ENCODE data around the gene MTCH2. TPM values are rescaled to one million over a fixed set of nuclear protein-coding genes. Genes with fewer than 3 reads are reported as not detected.

The MTCH2 gene
- total RNA-seq, 4 donors from 2014 or later = 31.1 to 60.9 (median 51.2) TPM

DNA sequence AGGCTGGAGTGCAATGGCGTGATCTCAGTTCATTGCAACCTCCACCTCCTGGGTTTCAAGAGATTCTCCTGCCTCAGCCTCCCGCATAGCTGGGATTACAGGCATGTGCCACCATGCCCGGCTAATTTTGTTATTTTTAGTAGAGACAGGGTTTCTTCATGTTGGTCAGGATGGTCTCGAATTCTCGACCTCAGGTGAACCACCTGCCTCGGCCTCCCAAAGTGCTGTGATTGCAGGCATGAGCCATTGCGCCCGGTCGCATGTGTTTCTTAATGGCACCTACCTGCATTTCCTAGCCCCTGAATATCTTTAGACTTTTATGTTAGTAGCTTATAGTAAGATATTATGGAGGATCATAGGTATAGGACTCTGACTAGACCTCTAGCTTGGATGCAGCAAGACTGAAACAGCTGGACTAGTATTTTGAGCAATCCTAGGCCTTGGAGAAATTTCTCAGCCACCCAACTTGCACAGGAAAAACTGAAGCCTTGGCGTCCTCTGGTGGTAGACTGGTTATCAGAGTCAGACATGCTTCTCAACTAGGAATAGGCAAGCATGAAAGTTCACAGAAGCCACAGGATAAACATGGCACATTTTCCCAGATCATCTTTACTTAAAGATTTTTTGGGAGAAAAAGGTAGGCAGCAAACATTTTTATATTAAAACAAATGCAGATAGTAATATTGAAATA, 25.5 kb downstream of the MTCH2 start:
- no peak for TF ChIP-seq POLR2AphosphoS5 (IDR thresholded peaks at IDR 0.05)
- TF ChIP-seq, protein P1, sequence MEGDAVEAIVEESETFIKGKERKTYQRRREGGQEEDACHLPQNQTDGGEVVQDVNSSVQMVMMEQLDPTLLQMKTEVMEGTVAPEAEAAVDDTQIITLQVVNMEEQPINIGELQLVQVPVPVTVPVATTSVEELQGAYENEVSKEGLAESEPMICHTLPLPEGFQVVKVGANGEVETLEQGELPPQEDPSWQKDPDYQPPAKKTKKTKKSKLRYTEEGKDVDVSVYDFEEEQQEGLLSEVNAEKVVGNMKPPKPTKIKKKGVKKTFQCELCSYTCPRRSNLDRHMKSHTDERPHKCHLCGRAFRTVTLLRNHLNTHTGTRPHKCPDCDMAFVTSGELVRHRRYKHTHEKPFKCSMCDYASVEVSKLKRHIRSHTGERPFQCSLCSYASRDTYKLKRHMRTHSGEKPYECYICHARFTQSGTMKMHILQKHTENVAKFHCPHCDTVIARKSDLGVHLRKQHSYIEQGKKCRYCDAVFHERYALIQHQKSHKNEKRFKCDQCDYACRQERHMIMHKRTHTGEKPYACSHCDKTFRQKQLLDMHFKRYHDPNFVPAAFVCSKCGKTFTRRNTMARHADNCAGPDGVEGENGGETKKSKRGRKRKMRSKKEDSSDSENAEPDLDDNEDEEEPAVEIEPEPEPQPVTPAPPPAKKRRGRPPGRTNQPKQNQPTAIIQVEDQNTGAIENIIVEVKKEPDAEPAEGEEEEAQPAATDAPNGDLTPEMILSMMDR (IDR thresholded peaks at IDR 0.05) = peak; percentile 39 to 53
- peaks cover 9% of the 10 kb centered on the region for H3K4me1 ChIP-seq
- no peak overlapping the region for H3K4me3 ChIP-seq
- no peaks in the 10 kb centered on the region for H3K27me3 ChIP-seq
- peak in 1 of 2 donors; percentile 59 for DNase-seq (ENCODE audit: low spot score in 2 of 2)
- H3K27ac ChIP-seq = no peak overlapping the region
- no peaks in the 10 kb centered on the region for H3K9me3 ChIP-seq
- 82% methylated on average over 10 of the region's 10 CpGs for WGBS
- H3K36me3 ChIP-seq = peaks cover 32% of the 10 kb centered on the region

DNA sequence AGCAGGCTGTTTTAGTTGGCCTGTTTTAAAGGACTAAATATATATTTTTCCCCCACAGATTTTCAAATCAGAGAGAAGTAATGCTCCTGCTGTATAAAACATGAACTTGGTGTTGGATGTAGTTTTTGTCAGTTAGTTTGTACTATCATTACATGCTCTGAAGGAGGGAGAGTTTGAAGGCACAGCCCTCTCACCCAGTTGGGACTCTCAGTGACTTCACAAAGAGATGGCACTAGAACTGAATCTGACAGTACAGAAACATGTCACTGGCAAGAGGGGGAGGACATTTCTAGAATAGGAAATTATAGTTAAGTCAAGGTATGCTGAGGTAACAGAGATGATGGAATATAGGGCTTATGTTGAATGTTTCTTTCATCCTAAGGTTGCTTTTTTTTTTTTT, 27.1 kb downstream of the MTCH2 start:
- no peak overlapping the region for H3K27ac ChIP-seq
- TF ChIP-seq, protein P1 (IDR thresholded peaks at IDR 0.05) = no peak
- TF ChIP-seq POLR2A (IDR thresholded peaks at IDR 0.05) (no peak), POLR2AphosphoS5 (IDR thresholded peaks at IDR 0.05) (no peak), EP300 (IDR thresholded peaks at IDR 0.05) (no peak)
- peaks cover 19% of the 10 kb centered on the region for H3K4me1 ChIP-seq
- no peak overlapping the region for H3K4me3 ChIP-seq
- H3K36me3 ChIP-seq = peaks cover 17% of the 10 kb centered on the region
- DNase-seq (ENCODE audit: low spot score in 2 of 2) = no peak
- no peaks in the 10 kb centered on the region for H3K9me3 ChIP-seq
- no peaks in the 10 kb centered on the region for H3K27me3 ChIP-seq

DNA sequence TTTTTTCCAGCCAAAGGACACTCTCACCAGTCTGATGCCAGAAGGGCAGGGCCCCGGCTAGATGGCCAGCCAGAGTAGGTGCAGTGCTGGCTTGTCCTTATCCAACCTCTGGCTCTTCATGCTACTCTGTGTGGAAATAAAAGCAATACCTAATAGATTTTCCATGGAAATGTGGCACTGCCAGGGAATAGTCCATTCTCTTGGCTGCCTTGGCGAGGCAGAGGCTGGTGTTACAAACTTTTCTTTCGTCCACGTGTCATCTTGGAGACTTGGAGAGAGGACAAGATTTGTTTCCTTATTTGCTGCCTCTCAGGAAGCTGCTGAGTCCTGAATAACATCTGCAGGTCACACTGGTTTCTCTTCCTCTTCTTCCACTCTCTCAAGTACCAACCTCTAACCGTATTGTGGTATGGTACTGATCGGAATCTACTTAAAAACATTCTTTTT, 31.0 kb downstream of the MTCH2 start:
- Histone ChIP-seq H3K4me3 (no peak overlapping the region), H3K36me3 (peaks cover 5% of the 10 kb centered on the region), H3K9me3 (no peaks in the 10 kb centered on the region), H3K27me3 (no peaks in the 10 kb centered on the region), H3K27ac (no peak overlapping the region), H3K4me1 (peaks cover 20% of the 10 kb centered on the region)
- TF ChIP-seq POLR2A (IDR thresholded peaks at IDR 0.05) = no peak
- TF ChIP-seq EP300 (IDR thresholded peaks at IDR 0.05) = no peak
- TF ChIP-seq, protein P1 (IDR thresholded peaks at IDR 0.05) = no peak
- TF ChIP-seq POLR2AphosphoS5 (IDR thresholded peaks at IDR 0.05) = no peak
- WGBS = 51% methylated on average over 6 of the region's 6 CpGs
- DNase-seq (ENCODE audit: low spot score in 2 of 2) = peak in 1 of 2 donors; percentile 32

DNA sequence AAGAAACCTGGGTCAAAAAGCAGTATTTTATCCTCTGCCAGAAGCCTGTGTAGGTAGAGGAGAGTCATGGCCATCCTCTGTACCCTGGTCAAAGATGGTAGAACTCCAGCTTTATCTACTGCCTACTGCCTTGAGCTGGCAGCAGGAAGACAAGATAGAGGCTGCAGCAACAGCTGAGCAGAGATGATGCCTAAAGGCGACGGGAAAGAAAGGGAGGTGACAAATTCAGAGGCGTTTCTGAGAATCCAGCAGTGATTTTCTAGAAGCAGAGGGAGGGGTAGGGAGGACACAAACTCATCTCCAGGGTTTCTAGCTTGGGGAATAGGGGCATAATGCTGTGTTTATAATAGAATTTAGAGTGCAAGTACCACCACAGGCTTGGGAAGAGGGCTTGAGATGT, 32.7 kb downstream of the MTCH2 start:
- no peaks in the 10 kb centered on the region for H3K9me3 ChIP-seq
- H3K27ac ChIP-seq = no peak overlapping the region
- H3K4me3 ChIP-seq = no peak overlapping the region
- H3K4me1 ChIP-seq = peaks cover 20% of the 10 kb centered on the region
- peak in 1 of 2 donors; percentile 12 for DNase-seq (ENCODE audit: low spot score in 2 of 2)
- H3K36me3 ChIP-seq = peaks cover 5% of the 10 kb centered on the region
- WGBS = 51% methylated on average over 3 of the region's 3 CpGs
- H3K27me3 ChIP-seq = no peaks in the 10 kb centered on the region
- TF ChIP-seq POLR2A (IDR thresholded peaks at IDR 0.05) (no peak), EP300 (IDR thresholded peaks at IDR 0.05) (no peak), POLR2AphosphoS5 (IDR thresholded peaks at IDR 0.05) (no peak)
- TF ChIP-seq, protein P1 (IDR thresholded peaks at IDR 0.05) = no peak

DNA sequence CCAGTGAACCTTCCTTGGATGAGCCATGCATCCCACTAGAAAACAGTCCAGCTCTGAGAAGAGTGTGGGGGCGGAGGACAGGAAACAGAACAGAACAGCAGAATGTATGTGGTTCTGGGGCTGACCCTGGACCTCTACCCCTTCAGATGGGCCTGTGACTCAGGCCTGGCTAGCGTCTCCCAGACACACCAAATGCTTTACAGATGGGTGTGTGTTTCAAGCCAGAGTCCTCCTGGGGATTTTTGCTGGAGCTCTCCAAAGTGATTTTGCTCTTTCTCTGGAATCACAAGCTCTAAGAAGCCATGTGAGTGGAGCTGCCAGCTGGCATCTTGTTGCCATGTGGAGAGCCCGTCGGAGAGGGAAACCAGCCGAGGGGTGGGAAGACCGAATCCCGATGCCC, 35.0 kb downstream of the MTCH2 start:
- Histone ChIP-seq H3K9me3 (no peaks in the 10 kb centered on the region), H3K36me3 (peaks cover 5% of the 10 kb centered on the region), H3K27me3 (no peaks in the 10 kb centered on the region), H3K4me1 (peaks cover 20% of the 10 kb centered on the region), H3K4me3 (no peak overlapping the region), H3K27ac (peak overlapping the region; percentile 29)
- 60% methylated on average over 7 of the region's 7 CpGs for WGBS
- peak; percentile 57 to 80 for DNase-seq (ENCODE audit: low spot score in 2 of 2)
- TF ChIP-seq POLR2A (IDR thresholded peaks at IDR 0.05) (no peak), POLR2AphosphoS5 (IDR thresholded peaks at IDR 0.05) (no peak)
- TF ChIP-seq, protein P1 (IDR thresholded peaks at IDR 0.05) = no peak
